A673 (cell line): Measurements from ENCODE around the gene FNDC7. TPM values are rescaled to one million over a fixed set of nuclear protein-coding genes. Genes with fewer than 3 reads are reported as not detected.
A peak's percentile ranks its signal among the peaks of the same experiment; 100 is the strongest.

Experiments used
- BruUV-seq: library from RNA; stranded (reverse); fragments of 400-500 nt; replicated peaks from 2 replicates; lab custom pipeline; 2021; lab: Mats Ljungman, UMichigan
- CTCF ChIA-PET: fragments of 300-600 bp; sonication (Branson Sonifier 250); formaldehyde crosslinking; loops from one replicate; lab custom pipeline; 2022; ENCODE audit warnings: antibody characterized with exemption; lab: Charles Lee
- POLR2A ChIA-PET: fragments of 300-600 bp; sonication (Branson Sonifier 250); formaldehyde crosslinking; loops from one replicate; lab custom pipeline; 2022; ENCODE audit warnings: antibody characterized with exemption; ENCODE audit not compliant: low non-redundant PET; lab: Charles Lee
- DNase-seq: peaks from one replicate; pipeline ENCODE4 v3.0.0-alpha.2; 2015; ENCODE audit warnings: low spot score
- H3K27ac ChIP-seq: fragments of 200-600 bp; sonication (generic); 2 replicates; pipeline ENCODE4 v1.5.1; 2016; ENCODE audit warnings: mixed run types, low read depth, mild to moderate bottlenecking, mixed read lengths, antibody characterized with exemption, low read length; ENCODE audit not compliant: poor library complexity, severe bottlenecking
- H3K27me3 ChIP-seq: fragments of 200-600 bp; sonication (generic); replicated peaks from 2 replicates; pipeline ENCODE4 v1.6.1; 2017; ENCODE audit warnings: mixed run types, low read depth, mild to moderate bottlenecking, mixed read lengths, antibody characterized with exemption, low read length; ENCODE audit not compliant: insufficient read depth, poor library complexity
- H3K36me3 ChIP-seq: fragments of 200-600 bp; sonication (generic); 2 replicates; pipeline ENCODE4 v1.6.1; 2016; ENCODE audit warnings: mixed run types, mild to moderate bottlenecking, mixed read lengths, antibody characterized with exemption, low read length; ENCODE audit not compliant: insufficient read depth, poor library complexity, severe bottlenecking
- H3K4me1 ChIP-seq: fragments of 200-600 bp; sonication (generic); 2 replicates; pipeline ENCODE4 v1.6.1; 2017; ENCODE audit warnings: mixed run types, mild to moderate bottlenecking, mixed read lengths, antibody characterized with exemption, low read length; ENCODE audit not compliant: insufficient read depth, poor library complexity, severe bottlenecking
- H3K4me3 ChIP-seq: fragments of 200-600 bp; sonication (generic); 2 replicates; pipeline ENCODE4 v1.5.1; 2016; ENCODE audit warnings: low read depth, mixed run types, mild to moderate bottlenecking, mixed read lengths, low read length; ENCODE audit not compliant: poor library complexity, severe bottlenecking
- H3K9me3 ChIP-seq: fragments of 200-600 bp; sonication (generic); 2 replicates; pipeline ENCODE4 v1.6.1; 2016; ENCODE audit warnings: mixed run types, low read depth, mild to moderate bottlenecking, mixed read lengths, antibody characterized with exemption, low read length; ENCODE audit not compliant: poor library complexity, severe bottlenecking
- CTCF ChIP-seq: fragments of 300-800, 200-600 bp; sonication (generic); conservative IDR thresholded peaks from 2 replicates; pipeline ENCODE4 v1.5.1; 2017; ENCODE audit warnings: low read depth, mild to moderate bottlenecking, antibody characterized with exemption, low read length, moderate library complexity, mixed read lengths
- EZH2 ChIP-seq: fragments of 200-600 bp; sonication (generic); IDR thresholded peaks from 2 replicates; pipeline ENCODE4 v1.6.1; 2017; ENCODE audit warnings: borderline replicate concordance, low read depth, mild to moderate bottlenecking, mixed read lengths, antibody characterized with exemption, low read length; ENCODE audit not compliant: poor library complexity, severe bottlenecking
- intact Hi-C: fragments of 100-400 bp; cut with micrococcal nuclease; formaldehyde crosslinking; loops from one replicate; pipeline ENCODE4 v1.10.0; 2022; ENCODE audit not compliant: unreplicated experiment
- total RNA-seq: library from RNA; stranded (reverse); gene quantifications from 2 replicates; pipeline ENCODE4 v1.2.3, GENCODE V29; 2021

FNDC7 gene
- total RNA-seq, 1 experiment from 2014 or later, result 0.13 TPM

GRCh38 chr1:108747898-108748297 is 35.2 kb downstream of the FNDC7 start:
- CTCF ChIA-PET, result no interaction called here
- no peaks in the 10 kb centered on the region for H3K9me3 ChIP-seq
- H3K27ac ChIP-seq, result no peak overlapping the region
- no peak for DNase-seq
- peaks cover 5% of the 10 kb centered on the region for H3K4me1 ChIP-seq
- TF ChIP-seq CTCF (no peak), EZH2 (no peak)
- intact Hi-C loops, result loop anchor here (2.0 kb wide), 2 partner anchors 55 to 151 kb away; partner anchors contain the start of gene PRPF38B
- no TSS peak for BruUV-seq
- POLR2A ChIA-PET, result no interaction called here
- no peaks in the 10 kb centered on the region for H3K27me3 ChIP-seq
- peaks cover 4% of the 10 kb centered on the region for H3K36me3 ChIP-seq
- peak overlapping the region; percentile 86 for H3K4me3 ChIP-seq

- CTCF ChIA-PET, result no interaction called here
- no peak overlapping the region for H3K27ac ChIP-seq
- POLR2A ChIA-PET, result no interaction called here
Measured at GRCh38 chr1:108749081-108749480, 36.4 kb downstream of the FNDC7 start.

GRCh38 chr1:108750476-108751181 is 37.9 kb downstream of the FNDC7 start:
- BruUV-seq, result no TSS peak
- Histone ChIP-seq H3K36me3 (peaks cover 6% of the 10 kb centered on the region), H3K4me3 (no peak overlapping the region), H3K4me1 (peaks cover 5% of the 10 kb centered on the region), H3K9me3 (no peaks in the 10 kb centered on the region), H3K27me3 (no peaks in the 10 kb centered on the region), H3K27ac (no peak overlapping the region)
- ChIA-PET CTCF (no interaction called here), POLR2A (interaction anchor here (0.6 kb wide), 1 partner anchor 18 kb away, joined by 5 read pairs; no protein-coding TSS in a partner anchor)
- DNase-seq, result no peak
- intact Hi-C loops, result no loop called here
- TF ChIP-seq EZH2 (no peak), CTCF (no peak)

More at GRCh38 chr1:108749081-108749480, 36.4 kb downstream of the FNDC7 start:
- intact Hi-C loops, result no loop called here
- no peak for DNase-seq
- no TSS peak for BruUV-seq
- Histone ChIP-seq H3K4me3 (no peak overlapping the region), H3K4me1 (peaks cover 5% of the 10 kb centered on the region), H3K36me3 (peaks cover 6% of the 10 kb centered on the region), H3K9me3 (no peaks in the 10 kb centered on the region), H3K27me3 (no peaks in the 10 kb centered on the region)
- TF ChIP-seq CTCF (no peak), EZH2 (no peak)
